Endothelial cell of umbilical vein (primary cell): ENCODE results near the gene ELMOD3. TPM values are rescaled to one million over a fixed set of nuclear protein-coding genes. Genes with fewer than 3 reads are reported as not detected.
"Not testable (repeated sequence)": the region's sequence is repeated elsewhere in the genome, so short reads cannot be mapped to it uniquely, and the experiment has no call there.

Experiments used
- BruUV-seq: library from RNA; stranded (reverse); fragments of 400-500 nt; replicated peaks from 2 replicates; lab custom pipeline; 2021; lab: Mats Ljungman, UMichigan
- CTCF ChIA-PET: fragments of 300-600, 350-600 bp; sonication (Branson Sonifier 250); formaldehyde crosslinking; loops from one replicate; lab custom pipeline; 2021; ENCODE audit warnings: antibody characterized with exemption, inconsistent platforms; lab: Charles Lee
- POLR2A ChIA-PET: fragments of 300-600, 350-600 bp; sonication (Branson Sonifier 250); formaldehyde crosslinking; loops from one replicate; lab custom pipeline; 2021; ENCODE audit warnings: antibody characterized with exemption, inconsistent platforms; lab: Charles Lee
- DNase-seq: peaks from one replicate; pipeline ENCODE4 v3.0.0-alpha.2; 2011; ENCODE audit warnings: low read depth, low spot score
- FAIRE-seq: peaks from 2 replicates; lab custom pipeline; 2011; peaks lifted over from hg19 to GRCh38; lab: Jason Lieb, UNC
- H2AFZ ChIP-seq: 2 replicates; pipeline ENCODE4 v1.6.0; 2012; ENCODE audit warnings: low read depth, low read length, control low read depth, inconsistent platforms
- H3K27ac ChIP-seq: 2 replicates; pipeline ENCODE4 v1.5.1; 2011; ENCODE audit warnings: low read depth, mild to moderate bottlenecking, control low read depth, low read length, moderate library complexity; ENCODE audit not compliant: insufficient read depth
- H3K27me3 ChIP-seq, 2 experiments: 2 replicates each; pipeline versions ENCODE4 v1.6.0 to v1.6.1; 2011; ENCODE audit warnings: low read length in 2 of 2, mixed read lengths in 1 of 2; ENCODE audit not compliant: control insufficient read depth in 2 of 2, insufficient read depth in 2 of 2
- H3K36me3 ChIP-seq, 2 experiments: 2 replicates in 1 of 2; 3 replicates in 1 of 2; pipeline ENCODE4 v1.5.1; 2011; ENCODE audit warnings: low read length in 2 of 2, mild to moderate bottlenecking in 1 of 2, moderate library complexity in 1 of 2; ENCODE audit not compliant: control insufficient read depth in 2 of 2, insufficient read depth in 2 of 2; ENCODE audit errors: extremely low read depth in 1 of 2
- H3K4me1 ChIP-seq: 3 replicates; pipeline ENCODE4 v1.5.1; 2011; ENCODE audit warnings: mild to moderate bottlenecking, low read length; ENCODE audit not compliant: control insufficient read depth, insufficient read depth; ENCODE audit errors: extremely low read depth
- H3K4me2 ChIP-seq: 2 replicates; pipeline ENCODE4 v1.6.1; 2011; ENCODE audit warnings: low read length, control low read depth, mixed read lengths; ENCODE audit not compliant: insufficient read depth
- H3K4me3 ChIP-seq, 3 experiments: fragments of 200-600 bp in 1 of 3; sonication (generic), shearing (Covaris generic) in 1 of 3; replicated peaks in 1 of 3; 2 replicates each; pipeline ENCODE4 v1.5.1; 2011 to 2016; ENCODE audit warnings: control low read depth in 3 of 3, low read length in 3 of 3, mild to moderate bottlenecking in 2 of 3, inconsistent platforms in 1 of 3, low read depth in 1 of 3, moderate library complexity in 1 of 3; ENCODE audit not compliant: insufficient read depth in 1 of 3
- H3K79me2 ChIP-seq: 2 replicates; pipeline ENCODE4 v1.6.0; 2012; ENCODE audit warnings: low read length, inconsistent platforms; ENCODE audit not compliant: control insufficient read depth, insufficient read depth
- H3K9ac ChIP-seq: replicated peaks from 2 replicates; pipeline ENCODE3; 2011; ENCODE audit warnings: low read length, control low read depth; ENCODE audit not compliant: insufficient read depth; ENCODE audit errors: extremely low read depth
- H3K9me1 ChIP-seq: replicated peaks from 3 replicates; pipeline ENCODE4 v1.6.0; 2011; ENCODE audit warnings: mild to moderate bottlenecking, low read length; ENCODE audit not compliant: control insufficient read depth, insufficient read depth; ENCODE audit errors: extremely low read depth
- H3K9me3 ChIP-seq: replicated peaks from 2 replicates; pipeline ENCODE4 v1.5.1; 2012; ENCODE audit warnings: low read length, inconsistent platforms; ENCODE audit not compliant: control insufficient read depth, insufficient read depth
- H4K20me1 ChIP-seq: replicated peaks from 2 replicates; pipeline ENCODE3; 2011; ENCODE audit warnings: mild to moderate bottlenecking, low read length; ENCODE audit not compliant: control insufficient read depth, insufficient read depth; ENCODE audit errors: extremely low read depth
- CTCF ChIP-seq, 2 donors: IDR thresholded peaks; 1 replicate in 1 of 2; 2 replicates in 1 of 2; pipeline ENCODE4 v1.5.1; 2011; ENCODE audit warnings: low read length in 2 of 2, mild to moderate bottlenecking in 2 of 2, moderate library complexity in 2 of 2, control low read depth in 1 of 2, inconsistent platforms in 1 of 2, low read depth in 1 of 2; ENCODE audit not compliant: insufficient read depth in 1 of 2; ENCODE audit errors: extremely low read depth in 1 of 2
- FOS ChIP-seq: IDR thresholded peaks from 2 replicates; pipeline ENCODE4 v1.6.1; 2011; ENCODE audit warnings: mild to moderate bottlenecking, low read length, moderate library complexity, borderline replicate concordance; ENCODE audit not compliant: insufficient read depth
- GATA2 ChIP-seq: IDR thresholded peaks from 2 replicates; pipeline ENCODE4 v1.7.0; 2011; ENCODE audit warnings: low read depth, mild to moderate bottlenecking, moderate library complexity, mixed read lengths, low read length; ENCODE audit not compliant: insufficient read length, insufficient read depth
- POLR2A ChIP-seq: IDR thresholded peaks from 2 replicates; pipeline ENCODE4 v1.6.1; 2012; ENCODE audit warnings: low read depth, mild to moderate bottlenecking, control low read depth, low read length
- POLR2AphosphoS5 ChIP-seq: IDR thresholded peaks from 2 replicates; pipeline ENCODE4 v1.6.1; 2012; ENCODE audit warnings: low read depth, mild to moderate bottlenecking, control low read depth, low read length, moderate library complexity; ENCODE audit not compliant: insufficient read depth
- dilution Hi-C: fragments of 300-500 bp; cut with MboI; formaldehyde crosslinking; loops from one replicate; pipeline ENCODE4 v1.15.0; 2019; ENCODE audit warnings: low sequenced_read_pairs; ENCODE audit not compliant: extremely low pct_ligation_motif_present
- intact Hi-C: fragments of 100-400 bp; cut with micrococcal nuclease; formaldehyde crosslinking; loops from one replicate; pipeline ENCODE4 v1.10.0; 2022
- polyA plus RNA-seq, 4 experiments: library from polyadenylated mRNA; depleted of rRNA in 3 of 4; stranded (reverse) in 3 of 4; unstranded in 1 of 4; fragments of >200 nt; gene quantifications; 2 replicates each; pipeline versions ENCODE4 v1.2.1 to v1.2.3, GENCODE V29; 2011 to 2012; ENCODE audit warnings: missing spikeins in 1 of 4
- total RNA-seq: library from RNA; stranded (reverse); gene quantifications from 2 replicates; pipeline ENCODE4 v1.2.3, GENCODE V29; 2021

The ELMOD3 gene
- total and polyA plus RNA-seq, 2 donors (not counting 3 experiments of a cell fraction or from before 2014, with no cell fraction given): 12.3 to 22.0 TPM

GRCh38 chr2:85314884-85315242 is 39.7 kb upstream of the ELMOD3 start:
- Histone ChIP-seq H3K9ac (no peak overlapping the region), H3K27me3 (no peaks in the 10 kb centered on the region), H3K27ac (no peak overlapping the region), H2AFZ (no peak overlapping the region), H3K9me1 (no peaks in the 10 kb centered on the region), H3K36me3 (peaks cover 4 to 14% of the 10 kb centered on the region in 2 experiments), H3K4me1 (no peaks in the 10 kb centered on the region), H3K9me3 (no peaks in the 10 kb centered on the region), H3K79me2 (peaks cover 14% of the 10 kb centered on the region), H4K20me1 (peaks cover 2% of the 10 kb centered on the region), H3K4me2 (no peak overlapping the region), H3K4me3 (no peak overlapping the region)
- CTCF ChIA-PET: interaction anchor here (0.6 to 1.3 kb wide), 3 partner anchors 12 to 292 kb away, joined by 4 to 5 read pairs (median 5); no protein-coding TSS in a partner anchor
- POLR2A ChIA-PET: no interaction called here
- FAIRE-seq (no peak), DNase-seq (no peak)
- dilution Hi-C loops (no loop called here), intact Hi-C loops (no loop called here)
- BruUV-seq: no TSS peak
- peak; percentile 11 for TF ChIP-seq POLR2AphosphoS5
- TF ChIP-seq GATA2: no peak
- TF ChIP-seq POLR2A: no peak
- no peak for TF ChIP-seq FOS
- no peak for TF ChIP-seq CTCF (IDR thresholded peaks at IDR 0.05; ENCODE audit: extremely low read depth in 1 of 2, insufficient read depth in 1 of 2, low read depth in 1 of 2, low read length in 2 of 2)

- FAIRE-seq, H3K9ac ChIP-seq, POLR2A ChIA-PET, H3K9me3 ChIP-seq, DNase-seq, dilution Hi-C loops, H3K4me2 ChIP-seq, H2AFZ ChIP-seq, H4K20me1 ChIP-seq, H3K27ac ChIP-seq, intact Hi-C loops, H3K4me3 ChIP-seq, H3K27me3 ChIP-seq, H3K4me1 ChIP-seq, H3K9me1 ChIP-seq, BruUV-seq: not testable (repeated sequence)
- Histone ChIP-seq H3K36me3 (peaks cover 6 to 19% of the 10 kb centered on the region in 2 experiments), H3K79me2 (peaks cover 20% of the 10 kb centered on the region)
- CTCF ChIA-PET: interaction anchor here (2.4 kb wide), 1 partner anchor 236 kb away, joined by 7 read pairs; no protein-coding TSS in a partner anchor
These were observed 38.6 kb upstream of the ELMOD3 start for GRCh38 chr2:85315921-85316320.
